T47D (cell line): ENCODE results near the gene OR2D3.
"Not testable (repeated sequence)": the region's sequence is repeated elsewhere in the genome, so short reads cannot be mapped to it uniquely, and the experiment has no call there.

Experiments
- DNase-seq, 2 experiments: peaks; one replicate each; pipeline versions ENCODE4 v3.0.0 to v3.0.0-alpha.2; 2011 to 2012; ENCODE audit warnings: low read depth in 1 of 2, low spot score in 1 of 2
- JUND ChIP-seq: IDR thresholded peaks from 2 replicates; pipeline ENCODE4 v1.6.1; 2012; ENCODE audit warnings: low read depth
- in situ Hi-C: cut with HindIII; loops from 2 replicates; pipeline ENCODE4 v1.10.0; 2016; ENCODE audit warnings: low sequenced_read_pairs, low pct_unique_long_range_greater_than_20kb

The OR2D3 gene

GRCh38 chr11:6920702-6921101, at the start of gene OR2D3:
Gene OR2D3, plus strand, starts transcription at chr11:6921002. Its CDS starts 0 bp downstream, at chr11:6921002.
- in situ Hi-C loops: no loop called here

GRCh38 chr11:6871278-6871677, 49.5 kb upstream of the OR2D3 start:
- DNase-seq: no peak
- TF ChIP-seq JUND: no peak
- in situ Hi-C loops: no loop called here

More at GRCh38 chr11:6920702-6921101, at the start of gene OR2D3:
- TF ChIP-seq JUND: no peak
- no peak for DNase-seq

- TF ChIP-seq JUND: no peak
- no peak for DNase-seq
- in situ Hi-C loops: no loop called here
These were observed 45.0 kb upstream of the OR2D3 start for GRCh38 chr11:6875761-6876160.

- in situ Hi-C loops: no loop called here
- no peak for DNase-seq
- no peak for TF ChIP-seq JUND
These were observed 44.5 kb upstream of the OR2D3 start, which contains the start of gene OR10A4 for GRCh38 chr11:6876325-6876724. Gene OR10A4, plus strand, starts transcription at chr11:6876625. Its CDS starts 23 bp downstream, at chr11:6876648.

- no peak for DNase-seq
- in situ Hi-C loops: no loop called here
- TF ChIP-seq JUND: no peak
These were observed 43.9 kb upstream of the OR2D3 start for GRCh38 chr11:6876914-6877313.

DNA sequence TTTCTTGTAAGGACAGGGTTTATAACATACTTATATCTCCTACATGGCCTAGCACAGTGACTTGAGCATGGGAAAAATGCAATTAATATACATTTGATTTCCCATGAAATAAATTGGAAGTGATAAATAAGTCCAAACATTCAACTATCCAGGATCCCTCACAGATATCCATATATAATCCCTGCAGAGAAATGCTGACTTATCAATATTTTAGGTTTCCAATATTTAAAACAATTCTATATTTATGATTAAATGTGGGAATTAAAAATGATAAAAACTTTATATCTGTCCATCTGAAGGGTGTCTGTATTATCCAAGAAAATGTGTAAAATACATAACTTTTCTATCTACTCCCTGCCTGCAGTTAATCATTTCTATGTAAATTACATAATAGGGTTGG, 38.1 kb upstream of the OR2D3 start:
- no peak for DNase-seq
- no peak for TF ChIP-seq JUND
- in situ Hi-C loops: no loop called here

- DNase-seq, in situ Hi-C loops: not testable (repeated sequence)
These were observed 33.1 kb upstream of the OR2D3 start for GRCh38 chr11:6887711-6888110.

- no peak for TF ChIP-seq JUND
- DNase-seq: no peak
- in situ Hi-C loops: no loop called here
These were observed 32.0 kb upstream of the OR2D3 start for GRCh38 chr11:6888830-6889229.

GRCh38 chr11:6889835-6890234, 31.0 kb upstream of the OR2D3 start:
- in situ Hi-C loops: no loop called here
- DNase-seq: no peak
- no peak for TF ChIP-seq JUND

- DNase-seq: no peak
- in situ Hi-C loops: no loop called here
- no peak for TF ChIP-seq JUND
These were observed 28.4 kb upstream of the OR2D3 start, which contains the start of gene OR2D2 for GRCh38 chr11:6892400-6892799. Gene OR2D2, minus strand, starts transcription at chr11:6892500. Its CDS starts 0 bp downstream, at chr11:6892500.

- no peak for DNase-seq
- in situ Hi-C loops: no loop called here
- no peak for TF ChIP-seq JUND
These were observed 26.7 kb upstream of the OR2D3 start for GRCh38 chr11:6894097-6894496.

DNA sequence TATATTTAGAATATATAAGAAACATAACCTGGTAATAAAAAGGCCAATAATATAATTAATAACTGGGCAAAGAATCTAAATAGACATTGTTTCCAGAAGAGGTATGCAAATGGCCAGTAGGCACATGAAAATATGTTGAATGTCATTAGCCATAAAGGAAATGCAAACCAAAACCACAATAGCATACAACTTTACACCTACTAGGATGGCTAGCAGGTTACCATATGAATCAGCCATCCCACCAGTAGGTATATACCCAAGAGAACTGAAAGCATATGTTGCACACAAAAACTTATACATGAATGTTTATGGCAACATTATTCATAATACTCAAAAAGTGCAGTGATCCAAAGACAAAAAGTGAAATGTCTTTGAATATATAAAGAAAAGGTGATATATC, 25.8 kb upstream of the OR2D3 start:
- no peak for DNase-seq
- in situ Hi-C loops: no loop called here
- TF ChIP-seq JUND: no peak

GRCh38 chr11:6898911-6899310, 21.9 kb upstream of the OR2D3 start:
- in situ Hi-C loops: no loop called here
- no peak for TF ChIP-seq JUND

GRCh38 chr11:6900327-6900999, 20.3 kb upstream of the OR2D3 start:
- no peak for DNase-seq
- no peak for TF ChIP-seq JUND
- in situ Hi-C loops: no loop called here

More at GRCh38 chr11:6898911-6899310, 21.9 kb upstream of the OR2D3 start:
- no peak for DNase-seq

GRCh38 chr11:6904804-6905203, 16.0 kb upstream of the OR2D3 start:
- DNase-seq, in situ Hi-C loops: not testable (repeated sequence)
